VCaP (cell line): ENCODE results near the gene NSMCE1.
"Not testable (repeated sequence)": the region's sequence is repeated elsewhere in the genome, so short reads cannot be mapped to it uniquely, and the experiment has no call there.

Experiments used
- H3K27ac ChIP-seq: fragments of 450-650 bp; 2 replicates; pipeline ENCODE4 v1.5.1; 2017
- TF ChIP-seq, protein P1 (sequence below): fragments of 450-650 bp; conservative IDR thresholded peaks from 2 replicates; pipeline ENCODE4 v1.5.1; 2017; ENCODE audit warnings: mild to moderate bottlenecking, moderate library complexity

Gene NSMCE1

GRCh38 chr16:27214084-27214961, 54.2 kb downstream of the NSMCE1 start:
- TF ChIP-seq, protein P1, sequence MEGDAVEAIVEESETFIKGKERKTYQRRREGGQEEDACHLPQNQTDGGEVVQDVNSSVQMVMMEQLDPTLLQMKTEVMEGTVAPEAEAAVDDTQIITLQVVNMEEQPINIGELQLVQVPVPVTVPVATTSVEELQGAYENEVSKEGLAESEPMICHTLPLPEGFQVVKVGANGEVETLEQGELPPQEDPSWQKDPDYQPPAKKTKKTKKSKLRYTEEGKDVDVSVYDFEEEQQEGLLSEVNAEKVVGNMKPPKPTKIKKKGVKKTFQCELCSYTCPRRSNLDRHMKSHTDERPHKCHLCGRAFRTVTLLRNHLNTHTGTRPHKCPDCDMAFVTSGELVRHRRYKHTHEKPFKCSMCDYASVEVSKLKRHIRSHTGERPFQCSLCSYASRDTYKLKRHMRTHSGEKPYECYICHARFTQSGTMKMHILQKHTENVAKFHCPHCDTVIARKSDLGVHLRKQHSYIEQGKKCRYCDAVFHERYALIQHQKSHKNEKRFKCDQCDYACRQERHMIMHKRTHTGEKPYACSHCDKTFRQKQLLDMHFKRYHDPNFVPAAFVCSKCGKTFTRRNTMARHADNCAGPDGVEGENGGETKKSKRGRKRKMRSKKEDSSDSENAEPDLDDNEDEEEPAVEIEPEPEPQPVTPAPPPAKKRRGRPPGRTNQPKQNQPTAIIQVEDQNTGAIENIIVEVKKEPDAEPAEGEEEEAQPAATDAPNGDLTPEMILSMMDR = no peak
- no peak overlapping the region for H3K27ac ChIP-seq

GRCh38 chr16:27211026-27211425, 57.5 kb downstream of the NSMCE1 start:
- H3K27ac ChIP-seq = no peak overlapping the region
- TF ChIP-seq, protein P1 = no peak

DNA sequence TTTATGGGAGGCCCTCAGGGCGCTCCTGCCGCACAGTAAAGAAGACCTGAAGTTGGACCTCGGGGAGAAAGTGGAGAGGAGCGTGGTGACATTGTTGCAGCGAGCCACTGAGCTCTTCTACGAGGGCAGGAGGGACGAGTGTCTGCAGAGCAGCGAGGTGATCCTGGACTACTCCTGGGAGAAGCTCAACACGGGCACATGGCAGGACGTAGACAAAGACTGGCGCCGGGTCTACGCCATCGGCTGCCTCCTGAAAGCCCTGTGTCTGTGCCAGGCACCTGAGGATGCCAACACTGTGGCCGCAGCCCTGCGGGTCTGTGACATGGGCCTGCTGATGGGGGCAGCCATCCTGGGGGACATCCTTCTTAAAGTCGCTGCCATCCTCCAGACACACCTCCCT, 58.4 kb downstream of the NSMCE1 start:
- no peak overlapping the region for H3K27ac ChIP-seq
- TF ChIP-seq, protein P1 = no peak

GRCh38 chr16:27209591-27209990, 59.0 kb downstream of the NSMCE1 start:
- H3K27ac ChIP-seq = no peak overlapping the region
- TF ChIP-seq, protein P1 = no peak

DNA sequence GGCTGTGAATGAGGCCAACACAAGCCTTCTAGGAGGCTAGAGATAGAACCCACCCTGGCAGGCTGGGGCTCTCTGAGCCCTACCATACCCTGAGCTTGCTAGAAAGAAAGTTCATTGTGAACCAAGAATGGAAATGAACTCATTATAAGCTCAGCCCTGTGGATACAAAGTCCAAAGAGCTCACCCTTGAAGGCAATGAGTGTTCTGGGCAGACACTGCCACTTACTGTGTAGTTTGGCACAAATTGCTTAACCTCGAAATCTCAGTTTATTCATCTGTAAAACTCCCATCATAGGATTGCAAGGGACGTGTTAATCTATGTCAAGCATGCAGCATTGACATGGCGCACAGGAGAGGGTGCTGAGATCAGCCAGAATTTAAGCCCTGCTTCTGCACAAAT, 59.8 kb downstream of the NSMCE1 start:
- no peak overlapping the region for H3K27ac ChIP-seq
- TF ChIP-seq, protein P1 = no peak

GRCh38 chr16:27208081-27208680, 60.4 kb downstream of the NSMCE1 start:
- TF ChIP-seq, protein P1 = no peak
- no peak overlapping the region for H3K27ac ChIP-seq

GRCh38 chr16:27207121-27207520, 61.5 kb downstream of the NSMCE1 start:
- not testable (repeated sequence) for H3K27ac ChIP-seq
